DMS153 treated with DMSO at 0.1 percent for 48 hours (cell line): ENCODE data around the gene IQCN.

Experiments
- DNase-seq: peaks from one replicate; lab custom pipeline; 2025; ENCODE audit not compliant: unreplicated experiment; lab: John Stamatoyannopoulos, UW

IQCN gene

DNA sequence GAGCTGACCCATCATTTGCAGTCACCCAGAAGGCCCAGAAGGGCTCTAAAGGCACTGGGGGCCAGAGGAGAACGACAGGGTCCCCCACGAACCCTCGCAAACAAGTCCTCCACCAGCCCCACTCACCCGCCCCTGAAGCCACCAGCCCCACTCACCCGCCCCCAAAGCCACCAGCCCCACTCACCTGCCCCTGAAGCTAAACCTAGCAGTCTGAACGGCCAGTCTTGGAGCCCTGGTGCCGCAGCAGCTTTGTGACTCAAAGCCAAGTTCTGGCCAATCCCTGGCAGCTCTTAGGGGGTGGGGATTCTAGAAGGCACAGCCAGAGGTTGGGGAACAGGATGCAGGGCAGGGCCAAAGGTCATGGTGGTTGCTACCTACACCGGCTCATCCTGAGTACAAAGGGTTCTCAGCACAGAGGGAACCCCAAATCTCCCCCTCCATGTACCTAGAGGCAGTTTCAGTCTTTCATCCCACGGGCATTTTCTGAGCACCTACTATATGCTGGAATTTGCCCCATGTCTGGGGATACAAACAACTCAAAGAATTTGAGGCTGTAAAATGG lies at the start of gene IQCN:
Gene IQCN, minus strand, starts transcription at position 234 of the 562 bp plus-strand sequence. CDS start 4,974 bp downstream, outside the sequence.
- DNase-seq = no peak

DNA sequence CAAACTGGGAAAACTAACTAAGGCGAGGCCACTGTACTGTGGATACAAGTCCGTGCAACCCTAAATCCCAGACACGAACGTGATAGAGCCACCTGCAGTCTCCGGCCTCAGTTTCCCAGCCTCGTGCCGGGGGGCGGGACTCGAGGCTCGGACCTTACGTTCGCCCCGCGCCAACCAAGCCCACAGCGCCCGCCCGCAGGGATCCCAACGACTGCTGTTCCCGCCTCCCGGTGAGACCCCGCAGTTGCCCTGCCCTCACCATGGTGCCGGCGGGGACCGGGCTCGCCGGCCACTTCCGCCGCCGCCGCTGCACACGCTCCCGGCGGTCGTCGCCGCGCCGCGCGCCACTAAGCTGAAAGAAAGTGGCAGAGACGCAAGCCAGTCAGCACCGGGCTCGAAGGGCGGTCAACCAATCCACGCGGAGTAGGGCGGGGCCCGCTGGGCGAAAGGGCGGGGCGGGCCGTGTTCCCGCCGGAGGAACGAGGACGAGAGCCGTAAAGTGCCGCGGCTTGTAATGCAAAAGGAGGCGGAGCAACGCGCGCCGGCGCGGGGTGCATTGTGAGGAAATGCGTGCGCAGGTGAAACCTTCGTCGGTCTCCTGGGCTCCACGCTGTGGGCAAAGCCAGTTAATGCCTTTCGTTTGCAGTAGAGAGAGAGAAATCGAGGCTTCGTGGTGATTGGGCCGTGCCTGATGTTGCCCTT lies 48.7 kb upstream of the IQCN start, which contains the start of gene LSM4:
Gene LSM4, minus strand, starts transcription at position 318 of the 702 bp plus-strand sequence. Its CDS starts 56 bp downstream, at position 262.
- DNase-seq = peak; percentile 99

GRCh38 chr19:18322318-18322758 lies 48.1 kb upstream of the IQCN start:
- DNase-seq = no peak

- DNase-seq = no peak
Observed at GRCh38 chr19:18321734-18322102, 47.5 kb upstream of the IQCN start.

- DNase-seq = no peak
Observed at GRCh38 chr19:18320865-18321733, 46.8 kb upstream of the IQCN start.

DNA sequence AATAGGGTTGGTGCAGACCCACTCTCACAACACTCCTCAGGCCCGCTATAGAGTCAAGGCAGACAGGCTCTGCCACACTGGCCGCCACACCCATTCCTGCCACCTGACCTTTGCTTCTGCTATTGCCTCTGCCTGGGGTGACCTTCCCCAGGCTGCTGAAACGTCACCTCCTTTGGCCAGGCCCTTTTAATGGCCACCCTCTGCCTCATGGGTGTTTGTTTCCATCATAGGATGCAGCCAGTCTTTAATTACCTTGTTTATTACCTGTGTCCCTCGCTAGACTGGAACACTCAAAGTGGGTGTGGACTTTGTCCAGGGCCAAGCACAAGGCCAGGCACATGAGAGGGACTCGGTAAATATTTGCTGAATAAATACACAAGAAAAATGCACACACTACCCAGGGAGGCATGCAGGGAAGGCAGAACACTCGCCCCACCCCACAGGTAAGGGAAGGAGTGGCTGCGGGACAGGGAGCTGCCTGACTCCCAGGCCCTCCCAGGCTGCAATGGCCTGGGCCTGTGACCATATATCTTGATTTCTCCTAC lies 45.4 kb upstream of the IQCN start:
- no peak for DNase-seq

DNA sequence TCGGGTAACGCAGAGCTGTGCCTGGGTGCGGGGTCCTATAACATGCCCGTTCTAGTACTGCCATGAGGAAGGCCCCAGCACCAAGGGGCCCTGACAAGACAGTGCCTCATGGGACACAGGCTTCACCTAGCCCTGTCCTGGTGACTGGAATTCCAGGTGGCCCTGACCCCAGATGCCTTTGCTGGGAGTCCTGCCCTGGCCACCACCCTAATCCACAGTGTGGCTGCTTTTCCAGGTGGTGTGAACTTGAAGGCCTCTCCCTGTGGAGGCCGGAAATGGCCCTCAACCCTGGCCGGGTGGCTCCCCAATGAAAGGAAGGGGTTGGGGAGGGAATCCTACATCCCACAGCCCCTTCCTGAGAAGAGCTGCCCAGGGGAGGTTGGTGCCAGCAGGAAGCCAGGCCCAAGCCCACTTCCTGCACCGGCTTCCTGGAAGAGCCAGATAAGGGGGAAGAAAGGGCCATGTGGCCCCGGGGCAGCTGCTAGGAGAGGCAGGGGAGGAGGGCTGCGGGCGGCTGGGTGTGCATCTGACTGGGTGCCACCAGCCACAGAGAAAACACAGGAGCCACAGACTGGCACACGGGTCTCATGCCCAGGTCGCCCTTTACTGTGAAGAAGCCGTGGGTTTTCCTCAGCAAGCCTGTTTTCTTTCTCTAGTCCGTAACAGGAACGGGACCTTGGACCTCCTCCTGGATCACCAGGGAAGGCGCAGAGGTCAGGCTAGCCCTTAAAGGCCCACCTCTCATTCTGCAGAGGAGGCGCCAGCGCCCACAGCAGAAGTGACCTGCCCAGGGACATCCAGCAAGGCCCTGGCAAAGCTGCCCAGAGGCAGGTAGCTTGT lies 43.9 kb upstream of the IQCN start:
- no peak for DNase-seq

GRCh38 chr19:18313398-18313797 lies 39.1 kb upstream of the IQCN start:
- no peak for DNase-seq

GRCh38 chr19:18312092-18312534 lies 37.9 kb upstream of the IQCN start:
- no peak for DNase-seq

GRCh38 chr19:18311502-18312091 lies 37.3 kb upstream of the IQCN start:
- DNase-seq = no peak

- DNase-seq = no peak
Observed at GRCh38 chr19:18310966-18311365, 36.7 kb upstream of the IQCN start.

- DNase-seq = no peak
Observed at GRCh38 chr19:18310118-18310909, 36.1 kb upstream of the IQCN start.

DNA sequence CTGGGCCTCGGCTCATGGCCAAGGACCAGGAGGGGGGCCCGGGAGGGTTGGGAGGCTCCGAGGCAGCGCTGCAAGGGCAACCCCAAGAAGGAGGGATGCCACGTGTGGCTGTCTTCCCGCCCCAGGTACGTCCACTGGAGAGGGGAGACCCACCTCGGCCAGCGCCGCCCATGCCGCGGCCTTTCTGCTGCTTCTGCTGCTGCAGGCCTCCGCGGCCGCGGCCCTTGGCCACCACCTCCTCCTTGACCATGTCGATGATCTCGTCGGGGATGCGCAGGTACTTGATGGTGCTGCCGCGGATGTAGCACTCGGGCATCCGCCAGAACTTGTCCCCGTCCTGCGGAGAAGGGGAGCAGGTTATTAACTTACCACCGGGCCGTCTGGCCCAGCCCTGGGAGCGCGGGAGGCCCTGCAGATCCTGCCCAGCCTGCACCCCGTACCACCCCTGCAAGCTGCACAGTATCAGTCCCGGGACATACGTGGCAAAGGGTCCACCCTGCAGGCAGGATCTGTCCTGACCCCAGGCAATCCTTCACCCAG lies 35.3 kb upstream of the IQCN start:
- DNase-seq = no peak

GRCh38 chr19:18308948-18309325 lies 34.7 kb upstream of the IQCN start:
- DNase-seq = no peak

GRCh38 chr19:18308051-18308947 lies 34.0 kb upstream of the IQCN start:
- DNase-seq = no peak

GRCh38 chr19:18307271-18307681 lies 33.0 kb upstream of the IQCN start:
- DNase-seq = no peak

DNA sequence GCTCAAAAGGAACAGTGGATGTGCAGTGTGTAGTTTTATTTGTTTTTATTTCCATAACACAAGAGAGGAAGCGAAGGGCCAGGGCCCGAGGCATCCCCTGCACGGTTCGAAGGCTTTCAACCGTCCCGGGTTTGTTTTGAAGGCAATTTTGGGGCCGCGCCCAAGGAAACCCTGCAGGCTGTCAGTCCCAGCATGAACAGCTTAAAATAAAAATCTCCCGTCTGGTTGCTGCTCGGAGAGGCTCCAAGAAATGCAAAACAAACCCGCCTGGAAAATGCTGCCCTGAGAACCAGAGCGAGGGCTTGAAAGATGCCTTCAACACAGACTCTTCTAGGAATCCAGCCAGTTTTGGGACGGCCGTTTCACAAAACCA lies 32.6 kb upstream of the IQCN start:
- no peak for DNase-seq

DNA sequence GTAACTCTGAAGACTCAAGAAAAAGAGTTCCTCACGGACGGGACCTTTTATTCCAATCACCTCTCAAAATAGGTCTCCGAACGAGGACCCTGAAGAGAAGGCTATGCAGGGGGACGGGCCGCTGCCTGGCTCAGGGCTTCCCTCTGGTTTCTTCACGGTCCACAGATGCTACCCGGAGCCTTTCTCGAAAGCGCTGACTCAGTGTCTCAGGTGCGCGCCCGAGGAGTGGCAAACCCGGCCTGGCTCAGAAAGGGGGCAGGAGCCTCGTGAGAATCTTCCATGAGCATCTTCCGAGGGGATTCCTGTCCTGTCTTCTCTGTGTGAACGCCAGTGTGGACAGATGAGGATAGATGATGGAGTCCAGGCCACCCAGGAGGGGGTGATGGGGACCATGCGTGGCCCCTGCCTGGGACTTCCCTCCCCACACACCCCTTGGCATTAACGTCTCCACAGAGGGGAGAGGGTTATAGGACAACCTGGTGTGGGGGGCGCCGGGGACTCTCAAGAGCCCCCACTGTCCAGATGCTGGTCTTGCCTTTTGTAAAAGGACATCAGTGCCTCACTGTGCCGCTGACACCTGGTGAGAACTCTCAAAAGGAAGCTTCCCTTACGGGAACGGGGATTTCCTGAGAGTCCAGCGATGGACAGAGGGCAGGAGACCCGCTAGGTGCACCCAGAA lies 32.1 kb upstream of the IQCN start:
- DNase-seq = no peak
